ENCODE data around the gene CYP17A1.

- TF ChIP-seq CTCF (IDR thresholded peaks at IDR 0.05) (no peak), POLR2AphosphoS5 (IDR thresholded peaks at IDR 0.05) (no peak)
Observed at GRCh38 chr10:102801496-102801895, 35.7 kb downstream of the CYP17A1 start.
